HG03066 (cell line): ENCODE results near the gene NIPA2.
A peak's percentile ranks its signal among the peaks of the same experiment; 100 is the strongest.
"Not testable (repeated sequence)": the region's sequence is repeated elsewhere in the genome, so short reads cannot be mapped to it uniquely, and the experiment has no call there.

Experiments
- ATAC-seq: cut with Tn5 transposase; IDR thresholded peaks from one replicate; pipeline ENCODE4 v1.9.1; 2021; ENCODE audit warnings: low read depth; ENCODE audit not compliant: unreplicated experiment

The NIPA2 gene

GRCh38 chr15:22838292-22839042 lies at the start of gene NIPA2:
NIPA2 (plus strand) TSS chr15:22838666; CDS start chr15:22851732, 13,066 bp downstream.
- ATAC-seq, result peak; percentile 71

GRCh38 chr15:22794063-22794462 lies 44.4 kb upstream of the NIPA2 start:
- no peak for ATAC-seq

- ATAC-seq, result no peak
Measured at GRCh38 chr15:22794621-22795167, 43.8 kb upstream of the NIPA2 start.

GRCh38 chr15:22795206-22796063 lies 43.0 kb upstream of the NIPA2 start:
- ATAC-seq, result no peak

GRCh38 chr15:22796079-22796478 lies 42.4 kb upstream of the NIPA2 start:
- ATAC-seq, result no peak

- ATAC-seq, result no peak
Measured at GRCh38 chr15:22799902-22800301, 38.6 kb upstream of the NIPA2 start.

- not testable (repeated sequence) for ATAC-seq
Measured at GRCh38 chr15:22803006-22803405, 35.5 kb upstream of the NIPA2 start.

- ATAC-seq, result no peak
Measured at GRCh38 chr15:22806156-22806555, 32.3 kb upstream of the NIPA2 start.

- no peak for ATAC-seq
Measured at GRCh38 chr15:22806664-22807063, 31.8 kb upstream of the NIPA2 start.

- not testable (repeated sequence) for ATAC-seq
Measured at GRCh38 chr15:22807831-22808230, 30.6 kb upstream of the NIPA2 start.

- ATAC-seq, result no peak
Measured at GRCh38 chr15:22808240-22808639, 30.2 kb upstream of the NIPA2 start.

- no peak for ATAC-seq
Measured at GRCh38 chr15:22808761-22809280, 29.6 kb upstream of the NIPA2 start.

GRCh38 chr15:22810033-22810852 lies 28.2 kb upstream of the NIPA2 start:
- no peak for ATAC-seq

- no peak for ATAC-seq
Measured at GRCh38 chr15:22810853-22811338, 27.6 kb upstream of the NIPA2 start.

GRCh38 chr15:22811640-22812039 lies 26.8 kb upstream of the NIPA2 start:
- no peak for ATAC-seq

- no peak for ATAC-seq
Measured at GRCh38 chr15:22813844-22814243, 24.6 kb upstream of the NIPA2 start.

GRCh38 chr15:22815766-22816165 lies 22.7 kb upstream of the NIPA2 start:
- no peak for ATAC-seq

- no peak for ATAC-seq
Measured at GRCh38 chr15:22819651-22820050, 18.8 kb upstream of the NIPA2 start.

- ATAC-seq, result no peak
Measured at GRCh38 chr15:22823495-22824128, 14.9 kb upstream of the NIPA2 start.

- ATAC-seq, result no peak
Measured at GRCh38 chr15:22827125-22827524, 11.3 kb upstream of the NIPA2 start.
